ENCODE data around the gene EDC4. TPM values are rescaled to one million over a fixed set of nuclear protein-coding genes. Genes with fewer than 3 reads are reported as not detected.

The EDC4 gene
- total and polyA plus RNA-seq, 2 of the 13 experiments (the other 11 are each of a cell fraction or from before 2014, with no cell fraction given): 51.4 to 59.1 TPM

DNA sequence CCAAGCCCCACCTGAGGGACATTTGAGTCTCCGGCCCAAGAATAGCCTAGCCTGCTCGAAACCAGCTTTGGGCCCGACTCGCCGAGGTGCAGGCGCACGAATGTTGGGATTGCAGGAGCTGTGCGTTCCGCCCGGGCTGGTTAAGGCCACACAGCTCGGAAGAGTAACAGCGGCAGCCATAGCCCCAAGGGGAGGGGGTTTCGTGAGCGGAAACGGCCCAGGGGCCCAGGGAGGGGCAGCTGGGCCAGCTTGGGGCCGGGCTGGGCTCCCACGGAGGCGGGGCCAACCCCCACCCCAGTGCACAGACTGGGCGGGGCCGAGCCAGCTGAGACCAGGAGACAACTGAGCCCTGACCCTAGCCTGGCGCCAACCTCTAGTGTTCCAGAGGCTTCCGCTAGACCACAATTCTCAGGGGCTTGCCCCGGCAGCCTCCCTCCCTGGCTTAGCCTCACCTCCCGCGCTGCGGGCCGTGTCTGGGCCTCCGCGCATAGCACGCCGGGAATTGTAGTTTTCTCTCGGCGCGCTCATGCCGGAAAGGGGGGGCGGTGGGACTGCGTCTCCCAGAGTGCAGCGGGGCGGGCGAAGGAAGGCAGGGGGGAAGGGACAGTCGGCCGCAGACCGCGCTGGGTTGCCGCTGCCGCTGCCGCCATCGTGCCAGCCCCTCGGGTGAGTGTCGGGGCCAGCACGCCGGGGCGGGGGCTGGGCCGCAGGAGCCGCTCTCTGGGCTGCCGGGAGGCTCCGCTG, 26.4 kb upstream of the EDC4 start, which contains the start of gene NUTF2 (continued):
- peak; percentile 94 for TF ChIP-seq HDAC1 (CRISPR knock-in tag; IDR thresholded peaks at IDR 0.05)
- TF ChIP-seq ZNF792 (CRISPR knock-in tag; IDR thresholded peaks at IDR 0.05): peak; percentile 89; the same call in 1 of the 2 replicates
- TF ChIP-seq, protein P1, sequence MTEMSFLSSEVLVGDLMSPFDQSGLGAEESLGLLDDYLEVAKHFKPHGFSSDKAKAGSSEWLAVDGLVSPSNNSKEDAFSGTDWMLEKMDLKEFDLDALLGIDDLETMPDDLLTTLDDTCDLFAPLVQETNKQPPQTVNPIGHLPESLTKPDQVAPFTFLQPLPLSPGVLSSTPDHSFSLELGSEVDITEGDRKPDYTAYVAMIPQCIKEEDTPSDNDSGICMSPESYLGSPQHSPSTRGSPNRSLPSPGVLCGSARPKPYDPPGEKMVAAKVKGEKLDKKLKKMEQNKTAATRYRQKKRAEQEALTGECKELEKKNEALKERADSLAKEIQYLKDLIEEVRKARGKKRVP (CRISPR knock-in tag; IDR thresholded peaks at IDR 0.05): no peak
- TF ChIP-seq ZBTB8A (CRISPR knock-in tag; IDR thresholded peaks at IDR 0.05; ENCODE audit: borderline replicate concordance, low read depth): 0 out of 2 replicates have a peak, but pooled peaks have one; percentile 41
- TF ChIP-seq, protein P2, sequence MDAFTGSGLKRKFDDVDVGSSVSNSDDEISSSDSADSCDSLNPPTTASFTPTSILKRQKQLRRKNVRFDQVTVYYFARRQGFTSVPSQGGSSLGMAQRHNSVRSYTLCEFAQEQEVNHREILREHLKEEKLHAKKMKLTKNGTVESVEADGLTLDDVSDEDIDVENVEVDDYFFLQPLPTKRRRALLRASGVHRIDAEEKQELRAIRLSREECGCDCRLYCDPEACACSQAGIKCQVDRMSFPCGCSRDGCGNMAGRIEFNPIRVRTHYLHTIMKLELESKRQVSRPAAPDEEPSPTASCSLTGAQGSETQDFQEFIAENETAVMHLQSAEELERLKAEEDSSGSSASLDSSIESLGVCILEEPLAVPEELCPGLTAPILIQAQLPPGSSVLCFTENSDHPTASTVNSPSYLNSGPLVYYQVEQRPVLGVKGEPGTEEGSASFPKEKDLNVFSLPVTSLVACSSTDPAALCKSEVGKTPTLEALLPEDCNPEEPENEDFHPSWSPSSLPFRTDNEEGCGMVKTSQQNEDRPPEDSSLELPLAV (CRISPR knock-in tag; conservative IDR thresholded peaks at IDR 0.05; ENCODE audit: low read depth): no peak
- no peak for TF ChIP-seq ZNF720 (CRISPR knock-in tag; IDR thresholded peaks at IDR 0.05)
- TF ChIP-seq, protein P3, sequence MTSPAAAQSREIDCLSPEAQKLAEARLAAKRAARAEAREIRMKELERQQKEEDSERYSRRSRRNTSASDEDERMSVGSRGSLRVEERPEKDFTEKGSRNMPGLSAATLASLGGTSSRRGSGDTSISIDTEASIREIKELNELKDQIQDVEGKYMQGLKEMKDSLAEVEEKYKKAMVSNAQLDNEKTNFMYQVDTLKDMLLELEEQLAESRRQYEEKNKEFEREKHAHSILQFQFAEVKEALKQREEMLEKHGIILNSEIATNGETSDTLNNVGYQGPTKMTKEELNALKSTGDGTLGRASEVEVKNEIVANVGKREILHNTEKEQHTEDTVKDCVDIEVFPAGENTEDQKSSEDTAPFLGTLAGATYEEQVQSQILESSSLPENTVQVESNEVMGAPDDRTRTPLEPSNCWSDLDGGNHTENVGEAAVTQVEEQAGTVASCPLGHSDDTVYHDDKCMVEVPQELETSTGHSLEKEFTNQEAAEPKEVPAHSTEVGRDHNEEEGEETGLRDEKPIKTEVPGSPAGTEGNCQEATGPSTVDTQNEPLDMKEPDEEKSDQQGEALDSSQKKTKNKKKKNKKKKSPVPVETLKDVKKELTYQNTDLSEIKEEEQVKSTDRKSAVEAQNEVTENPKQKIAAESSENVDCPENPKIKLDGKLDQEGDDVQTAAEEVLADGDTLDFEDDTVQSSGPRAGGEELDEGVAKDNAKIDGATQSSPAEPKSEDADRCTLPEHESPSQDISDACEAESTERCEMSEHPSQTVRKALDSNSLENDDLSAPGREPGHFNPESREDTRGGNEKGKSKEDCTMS (CRISPR knock-in tag; conservative IDR thresholded peaks at IDR 0.05): no peak
- TF ChIP-seq, protein P4, sequence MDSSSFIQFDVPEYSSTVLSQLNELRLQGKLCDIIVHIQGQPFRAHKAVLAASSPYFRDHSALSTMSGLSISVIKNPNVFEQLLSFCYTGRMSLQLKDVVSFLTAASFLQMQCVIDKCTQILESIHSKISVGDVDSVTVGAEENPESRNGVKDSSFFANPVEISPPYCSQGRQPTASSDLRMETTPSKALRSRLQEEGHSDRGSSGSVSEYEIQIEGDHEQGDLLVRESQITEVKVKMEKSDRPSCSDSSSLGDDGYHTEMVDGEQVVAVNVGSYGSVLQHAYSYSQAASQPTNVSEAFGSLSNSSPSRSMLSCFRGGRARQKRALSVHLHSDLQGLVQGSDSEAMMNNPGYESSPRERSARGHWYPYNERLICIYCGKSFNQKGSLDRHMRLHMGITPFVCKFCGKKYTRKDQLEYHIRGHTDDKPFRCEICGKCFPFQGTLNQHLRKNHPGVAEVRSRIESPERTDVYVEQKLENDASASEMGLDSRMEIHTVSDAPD (CRISPR knock-in tag; IDR thresholded peaks at IDR 0.05): peak; percentile 81; the same call in 1 of the 2 replicates
- TF ChIP-seq, protein P5, sequence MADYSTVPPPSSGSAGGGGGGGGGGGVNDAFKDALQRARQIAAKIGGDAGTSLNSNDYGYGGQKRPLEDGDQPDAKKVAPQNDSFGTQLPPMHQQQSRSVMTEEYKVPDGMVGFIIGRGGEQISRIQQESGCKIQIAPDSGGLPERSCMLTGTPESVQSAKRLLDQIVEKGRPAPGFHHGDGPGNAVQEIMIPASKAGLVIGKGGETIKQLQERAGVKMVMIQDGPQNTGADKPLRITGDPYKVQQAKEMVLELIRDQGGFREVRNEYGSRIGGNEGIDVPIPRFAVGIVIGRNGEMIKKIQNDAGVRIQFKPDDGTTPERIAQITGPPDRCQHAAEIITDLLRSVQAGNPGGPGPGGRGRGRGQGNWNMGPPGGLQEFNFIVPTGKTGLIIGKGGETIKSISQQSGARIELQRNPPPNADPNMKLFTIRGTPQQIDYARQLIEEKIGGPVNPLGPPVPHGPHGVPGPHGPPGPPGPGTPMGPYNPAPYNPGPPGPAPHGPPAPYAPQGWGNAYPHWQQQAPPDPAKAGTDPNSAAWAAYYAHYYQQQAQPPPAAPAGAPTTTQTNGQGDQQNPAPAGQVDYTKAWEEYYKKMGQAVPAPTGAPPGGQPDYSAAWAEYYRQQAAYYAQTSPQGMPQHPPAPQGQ (CRISPR knock-in tag; IDR thresholded peaks at IDR 0.05; ENCODE audit: borderline replicate concordance): no peak
- peak; percentile 80; the same call in 1 of the 2 replicates for TF ChIP-seq ZBTB38 (CRISPR knock-in tag; IDR thresholded peaks at IDR 0.05)
- TF ChIP-seq, protein P6, sequence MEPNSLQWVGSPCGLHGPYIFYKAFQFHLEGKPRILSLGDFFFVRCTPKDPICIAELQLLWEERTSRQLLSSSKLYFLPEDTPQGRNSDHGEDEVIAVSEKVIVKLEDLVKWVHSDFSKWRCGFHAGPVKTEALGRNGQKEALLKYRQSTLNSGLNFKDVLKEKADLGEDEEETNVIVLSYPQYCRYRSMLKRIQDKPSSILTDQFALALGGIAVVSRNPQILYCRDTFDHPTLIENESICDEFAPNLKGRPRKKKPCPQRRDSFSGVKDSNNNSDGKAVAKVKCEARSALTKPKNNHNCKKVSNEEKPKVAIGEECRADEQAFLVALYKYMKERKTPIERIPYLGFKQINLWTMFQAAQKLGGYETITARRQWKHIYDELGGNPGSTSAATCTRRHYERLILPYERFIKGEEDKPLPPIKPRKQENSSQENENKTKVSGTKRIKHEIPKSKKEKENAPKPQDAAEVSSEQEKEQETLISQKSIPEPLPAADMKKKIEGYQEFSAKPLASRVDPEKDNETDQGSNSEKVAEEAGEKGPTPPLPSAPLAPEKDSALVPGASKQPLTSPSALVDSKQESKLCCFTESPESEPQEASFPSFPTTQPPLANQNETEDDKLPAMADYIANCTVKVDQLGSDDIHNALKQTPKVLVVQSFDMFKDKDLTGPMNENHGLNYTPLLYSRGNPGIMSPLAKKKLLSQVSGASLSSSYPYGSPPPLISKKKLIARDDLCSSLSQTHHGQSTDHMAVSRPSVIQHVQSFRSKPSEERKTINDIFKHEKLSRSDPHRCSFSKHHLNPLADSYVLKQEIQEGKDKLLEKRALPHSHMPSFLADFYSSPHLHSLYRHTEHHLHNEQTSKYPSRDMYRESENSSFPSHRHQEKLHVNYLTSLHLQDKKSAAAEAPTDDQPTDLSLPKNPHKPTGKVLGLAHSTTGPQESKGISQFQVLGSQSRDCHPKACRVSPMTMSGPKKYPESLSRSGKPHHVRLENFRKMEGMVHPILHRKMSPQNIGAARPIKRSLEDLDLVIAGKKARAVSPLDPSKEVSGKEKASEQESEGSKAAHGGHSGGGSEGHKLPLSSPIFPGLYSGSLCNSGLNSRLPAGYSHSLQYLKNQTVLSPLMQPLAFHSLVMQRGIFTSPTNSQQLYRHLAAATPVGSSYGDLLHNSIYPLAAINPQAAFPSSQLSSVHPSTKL (CRISPR knock-in tag; IDR thresholded peaks at IDR 0.05): peak; percentile 79
- no peak for TF ChIP-seq MTF2 (CRISPR knock-in tag; IDR thresholded peaks at IDR 0.05; ENCODE audit: borderline replicate concordance)
- no peak for TF ChIP-seq PAF1 (CRISPR knock-in tag; IDR thresholded peaks at IDR 0.05)
- TF ChIP-seq ZNF605 (CRISPR knock-in tag; IDR thresholded peaks at IDR 0.05): peak; percentile 98
- peak; percentile 13; the same call in 1 of the 2 replicates for TF ChIP-seq ZNF431 (CRISPR knock-in tag; IDR thresholded peaks at IDR 0.05; ENCODE audit: borderline replicate concordance, low read depth)
